Left lobe of liver (tissue), 2 donors: ENCODE measurements around the gene SCFD2. TPM values are rescaled to one million over a fixed set of nuclear protein-coding genes. Genes with fewer than 3 reads are reported as not detected.
"Not testable (repeated sequence)": the region's sequence is repeated elsewhere in the genome, so short reads cannot be mapped to it uniquely, and the experiment has no call there.

Experiments used
- ATAC-seq: fragments of 200-7000 bp; cut with Tn5 transposase; one replicate; pipeline ENCODE4 v1.9.1; 2020; ENCODE audit warnings: mild to moderate bottlenecking, moderate library complexity
- DNase-seq: peaks from one replicate; pipeline ENCODE4 v3.0.0-alpha.2; 2020; ENCODE audit warnings: low spot score
- total RNA-seq: library from RNA; stranded (reverse); gene quantifications from one replicate; pipeline ENCODE4 v1.2.1, GENCODE V29; 2021
- donor health status: DM: no; HTN: no; CAD: no; lungs with moderate emphysema.
- donor health status: DM: no; HTN: yes; CAD: no.

SCFD2 gene
- total RNA-seq, 1 donor from 2014 or later: 9.4 TPM

- ATAC-seq (no peak), DNase-seq (no peak)
These were observed 98.8 kb downstream of the SCFD2 start for GRCh38 chr4:53267026-53267425.

DNA sequence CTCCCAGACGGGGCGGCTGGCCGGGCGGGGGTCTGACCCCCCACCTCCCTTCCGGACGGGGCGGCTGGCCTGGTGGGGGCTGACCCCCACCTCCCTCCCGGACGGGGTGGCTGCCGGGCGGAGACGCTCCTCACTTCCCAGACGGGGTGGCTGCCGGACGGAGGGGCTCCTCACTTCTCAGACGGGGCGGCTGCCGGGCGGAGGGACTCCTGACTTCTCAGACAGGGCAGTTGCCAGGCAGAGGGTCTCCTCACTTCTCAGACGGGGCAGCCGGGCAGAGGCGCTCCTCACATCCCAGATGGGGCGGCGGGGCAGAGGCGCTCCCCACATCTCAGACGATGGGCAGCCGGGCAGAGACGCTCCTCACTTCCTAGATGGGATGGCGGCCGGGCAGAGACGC, 109.9 kb downstream of the SCFD2 start:
- ATAC-seq, DNase-seq: not testable (repeated sequence)

- DNase-seq (no peak), ATAC-seq (no peak)
These were observed 125.3 kb downstream of the SCFD2 start for GRCh38 chr4:53240573-53240972.

DNA sequence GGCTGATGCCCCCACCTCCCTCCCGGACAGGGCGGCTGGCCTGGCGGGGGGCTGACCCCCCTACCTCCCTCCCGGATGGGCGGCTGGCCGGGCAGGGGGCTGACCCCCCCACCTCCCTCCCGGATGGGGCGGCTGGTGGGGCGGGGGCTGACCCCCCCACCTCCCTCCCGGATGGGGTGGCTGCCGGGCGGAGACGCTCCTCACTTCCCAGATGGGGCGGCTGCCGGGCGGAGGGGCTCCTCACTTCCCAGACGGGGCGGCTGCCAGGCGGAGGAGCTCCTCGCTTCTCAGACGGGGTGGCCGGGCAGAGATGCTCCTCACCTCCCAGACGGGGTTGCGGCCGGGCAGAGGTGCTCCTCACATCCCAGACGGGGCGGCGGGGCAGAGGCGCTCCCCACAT, 127.5 kb downstream of the SCFD2 start:
- not testable (repeated sequence) for ATAC-seq, DNase-seq

DNA sequence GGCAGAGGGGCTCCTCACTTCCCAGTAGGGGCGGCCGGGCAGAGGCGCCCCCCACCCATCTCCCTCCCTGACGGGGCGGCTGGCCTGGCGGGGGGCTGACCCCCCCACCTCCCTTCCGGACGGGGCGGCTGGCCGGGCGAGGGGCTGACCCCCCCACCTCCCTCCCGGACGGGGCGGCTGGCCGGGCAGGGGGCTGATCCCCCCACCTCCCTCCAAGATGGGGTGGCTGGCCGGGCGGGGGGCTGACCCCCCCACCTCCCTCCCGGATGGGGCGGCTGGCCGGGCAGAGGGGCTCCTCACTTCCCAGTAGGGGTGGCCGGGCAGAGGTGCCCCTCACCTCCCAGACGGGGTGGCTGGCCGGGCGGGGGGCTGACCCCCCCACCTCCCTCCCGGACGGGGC, 128.1 kb downstream of the SCFD2 start:
- DNase-seq, ATAC-seq: not testable (repeated sequence)

DNA sequence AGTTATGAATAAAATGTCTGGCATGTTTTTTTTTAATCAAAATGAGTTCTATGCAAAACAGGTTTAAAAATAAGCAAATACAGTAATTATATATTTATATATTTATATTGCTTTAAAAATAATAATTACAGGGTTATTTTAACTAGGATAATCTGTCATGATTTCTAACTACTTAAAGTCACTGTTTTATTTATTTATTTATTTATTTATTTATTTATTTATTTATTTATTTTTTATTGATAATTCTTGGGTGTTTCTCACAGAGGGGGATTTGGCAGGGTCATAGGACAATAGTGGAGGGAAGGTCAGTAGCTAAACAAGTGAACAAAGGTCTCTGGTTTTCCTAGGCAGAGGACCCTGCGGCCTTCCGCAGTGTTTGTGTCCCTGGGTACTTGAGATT, 129.2 kb downstream of the SCFD2 start:
- ATAC-seq, DNase-seq: not testable (repeated sequence)

GRCh38 chr4:53235547-53235946, 130.3 kb downstream of the SCFD2 start:
- ATAC-seq (no peak), DNase-seq (no peak)

GRCh38 chr4:53234669-53235068, 131.2 kb downstream of the SCFD2 start:
- ATAC-seq (no peak), DNase-seq (no peak)

GRCh38 chr4:53234111-53234510, 131.8 kb downstream of the SCFD2 start:
- ATAC-seq (no peak), DNase-seq (no peak)

GRCh38 chr4:53233114-53233795, 132.6 kb downstream of the SCFD2 start:
- peak; percentile 26 for ATAC-seq
- no peak for DNase-seq

DNA sequence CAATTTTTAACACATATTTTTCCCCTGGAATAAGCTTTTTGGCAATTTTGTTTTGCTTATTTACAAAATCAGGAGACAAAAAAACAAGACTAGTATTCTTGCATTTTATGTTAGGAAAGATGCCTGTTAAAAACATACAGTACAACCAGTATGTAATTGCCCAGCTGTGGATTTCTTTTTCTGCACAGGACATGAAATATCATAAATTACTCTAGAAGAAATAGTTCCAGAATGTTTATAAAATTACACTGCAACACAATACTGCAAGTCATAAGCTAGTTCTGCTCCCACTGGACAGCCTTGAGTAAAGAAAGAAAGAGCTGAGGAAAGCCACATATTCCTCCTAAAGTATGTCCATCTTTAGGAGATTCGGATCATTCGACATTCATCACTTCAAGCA, 133.5 kb downstream of the SCFD2 start:
- DNase-seq (no peak), ATAC-seq (no peak)

DNA sequence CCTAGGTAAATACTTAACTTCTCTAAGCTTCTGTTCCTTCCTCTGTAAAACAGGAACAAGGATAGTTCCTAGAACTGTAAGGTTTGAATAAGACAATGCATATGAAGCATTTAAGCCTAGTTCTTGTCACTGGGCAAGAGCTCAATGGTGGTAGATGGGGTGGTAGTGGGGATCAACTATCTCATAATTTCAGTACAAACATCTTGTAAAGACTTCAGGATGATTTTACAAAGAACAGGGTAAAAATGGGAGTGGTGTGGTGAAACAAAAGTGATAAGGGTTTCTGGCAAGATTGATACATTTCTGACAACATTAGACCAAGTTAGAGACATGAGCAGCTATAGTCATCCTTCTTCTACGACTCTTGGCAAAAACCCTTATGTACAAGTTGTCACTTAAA, 137.8 kb downstream of the SCFD2 start:
- DNase-seq: no peak
- ATAC-seq: no peak

- ATAC-seq (no peak), DNase-seq (no peak)
These were observed 138.4 kb downstream of the SCFD2 start for GRCh38 chr4:53227451-53227850.

DNA sequence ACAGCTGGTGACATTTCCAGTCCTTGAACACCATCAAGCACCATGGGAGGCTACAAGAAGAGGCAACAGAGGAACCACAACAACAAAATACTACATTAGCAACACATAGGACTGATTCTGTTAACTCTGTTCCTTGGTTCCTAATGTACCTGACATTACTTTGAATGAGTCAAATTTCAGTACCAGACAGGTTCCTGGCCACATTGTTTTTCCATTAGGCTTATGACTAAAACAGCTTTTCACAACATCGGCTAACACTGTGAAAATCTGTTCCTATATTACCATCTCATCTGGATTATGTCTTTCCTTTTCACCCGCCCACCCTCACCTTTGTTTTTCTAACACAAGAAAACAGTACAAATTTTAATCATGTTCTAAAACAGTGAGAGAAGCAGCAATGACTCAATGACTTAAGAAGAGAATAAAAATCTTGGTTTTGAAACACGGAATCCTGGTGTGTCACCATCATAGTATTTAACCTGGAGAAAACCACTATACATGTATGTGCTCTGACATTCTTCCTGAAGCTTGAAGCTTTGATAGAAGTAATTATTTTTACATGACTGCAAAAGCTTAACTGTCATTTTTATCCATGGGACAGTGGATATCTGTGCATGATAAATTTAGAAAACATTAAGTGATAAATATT, 143.9 kb downstream of the SCFD2 start:
- no peak for ATAC-seq
- DNase-seq: no peak

GRCh38 chr4:53219148-53219547, 146.7 kb downstream of the SCFD2 start:
- ATAC-seq, DNase-seq: not testable (repeated sequence)

DNA sequence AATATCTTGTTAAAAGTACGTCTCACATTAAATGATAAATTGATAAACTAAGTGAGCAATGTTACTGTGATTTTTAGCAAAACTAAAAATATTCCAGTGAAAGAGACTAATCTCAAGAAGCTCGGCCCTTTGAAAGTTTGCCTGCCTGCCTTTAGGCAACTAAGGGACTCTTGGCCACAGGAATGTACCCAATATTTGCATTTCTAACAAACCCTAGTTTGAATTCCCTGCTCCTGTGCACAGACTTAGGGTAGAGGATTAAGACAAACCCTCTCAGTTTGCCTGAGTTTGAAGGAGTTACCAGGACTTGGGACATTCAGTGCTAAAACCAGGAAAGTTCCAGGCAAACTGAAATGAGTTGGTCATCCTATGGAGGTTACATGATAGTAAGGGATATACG, 157.1 kb downstream of the SCFD2 start:
- ATAC-seq (no peak), DNase-seq (no peak)

DNA sequence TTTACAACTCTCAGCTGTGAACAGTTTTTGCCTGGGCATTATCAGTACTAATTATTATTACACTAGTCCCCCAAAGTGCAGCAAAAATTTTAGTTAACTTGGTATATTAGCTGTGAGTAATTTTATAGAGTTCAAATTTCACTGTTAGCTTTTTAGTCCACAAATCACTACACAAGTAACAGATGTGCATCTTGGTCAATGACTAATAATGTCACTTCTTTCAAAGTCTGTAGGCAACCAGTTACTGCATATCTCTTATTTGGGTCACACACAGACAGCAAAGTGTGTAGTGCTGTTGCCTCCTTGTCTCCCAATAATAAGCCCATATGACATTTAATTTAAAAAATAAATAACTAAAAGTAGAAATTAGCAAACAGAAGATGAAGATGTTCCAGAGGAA, 159.9 kb downstream of the SCFD2 start:
- ATAC-seq (no peak), DNase-seq (no peak)

GRCh38 chr4:53199356-53199755, 166.5 kb downstream of the SCFD2 start:
- DNase-seq (no peak), ATAC-seq (no peak)

DNA sequence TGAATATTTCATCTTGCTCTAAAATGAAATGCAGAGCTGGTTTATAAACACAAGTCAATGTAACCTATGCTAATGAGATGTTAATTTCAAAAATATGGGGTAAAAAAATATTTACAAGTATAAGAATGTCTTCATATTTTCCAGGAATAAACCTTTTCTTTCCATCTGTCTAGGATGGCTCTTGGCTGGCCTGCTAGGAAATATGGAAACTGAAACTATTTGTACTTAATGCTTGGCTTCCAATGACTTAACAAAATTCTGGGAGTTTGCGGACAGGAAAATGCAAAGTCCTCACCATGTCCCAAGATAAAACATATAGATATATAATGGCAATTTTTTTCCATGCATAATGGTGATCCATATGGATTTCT, 168.1 kb downstream of the SCFD2 start:
- ATAC-seq (peak; percentile 23), DNase-seq (no peak)

DNA sequence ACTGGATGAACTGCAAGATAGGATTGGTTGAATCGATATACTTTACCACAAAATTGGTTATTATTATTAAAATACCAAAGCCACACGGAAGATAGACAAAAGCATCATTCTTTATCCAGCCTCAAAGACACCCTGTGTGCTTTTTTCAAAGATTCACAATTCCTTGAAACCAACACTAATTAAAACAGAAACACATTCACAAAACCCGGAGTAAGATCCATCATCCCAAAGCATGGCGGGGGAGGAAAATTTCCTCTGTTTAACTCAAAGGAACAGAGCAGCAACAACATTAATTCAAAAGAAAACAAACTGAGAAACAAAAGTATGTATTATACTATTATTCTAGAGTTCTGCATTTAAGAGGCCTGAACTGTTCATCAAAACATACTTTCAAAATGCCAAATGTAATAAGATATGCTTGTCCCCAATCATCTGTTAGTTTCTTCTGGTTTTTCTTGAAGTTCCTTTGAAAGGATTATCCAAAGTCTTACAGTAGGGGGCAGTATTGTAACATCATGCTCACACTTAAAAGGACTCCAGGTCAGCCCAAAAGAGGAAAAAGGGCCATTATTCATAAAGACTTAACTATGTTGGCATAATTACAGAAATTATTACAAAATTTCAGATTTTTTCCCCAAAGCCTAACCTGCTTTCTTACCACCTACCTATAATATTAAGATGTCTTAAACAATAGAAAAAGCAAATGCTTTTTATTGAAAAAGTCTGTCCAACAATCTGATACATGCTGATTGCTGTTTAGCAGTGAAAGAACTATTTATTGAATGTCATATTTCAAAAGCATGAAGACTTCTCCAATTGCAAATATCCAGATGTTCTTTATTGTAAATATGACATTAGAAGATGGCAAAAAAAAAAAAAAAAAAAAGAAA, 168.7 kb downstream of the SCFD2 start:
- DNase-seq (no peak), ATAC-seq (peak; percentile 86)

- DNase-seq (no peak), ATAC-seq (no peak)
These were observed 169.8 kb downstream of the SCFD2 start for GRCh38 chr4:53195815-53196661.
